ENCODE results near the gene CABLES1.

CABLES1 gene

DNA sequence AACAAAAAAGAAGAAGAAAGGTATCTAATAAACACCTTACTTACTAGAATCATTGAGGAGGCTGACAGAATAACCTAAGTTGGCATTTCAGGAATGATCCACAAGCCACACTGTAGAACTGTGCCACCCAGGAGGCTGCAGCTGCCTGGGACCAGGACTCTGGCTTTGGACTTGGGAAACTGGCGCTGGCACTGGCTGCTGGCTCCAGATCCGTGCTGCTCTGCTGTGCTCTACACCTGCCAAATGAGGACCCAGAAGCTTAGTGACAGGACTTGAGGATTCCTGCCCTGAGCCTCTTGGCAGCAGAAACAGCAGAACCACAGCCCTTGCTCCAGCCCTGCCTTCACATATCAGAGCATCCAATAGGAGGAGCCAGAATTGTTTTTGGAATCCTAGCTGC, 113.5 kb downstream of the CABLES1 start:
- Histone ChIP-seq H3K36me3 (ENCODE audit: control insufficient read depth in 1 of 2, insufficient read depth in 2 of 2, low read length in 2 of 2) (peaks cover 0 to 2% of the 10 kb centered on the region in 2 experiments), H3K23ac (ENCODE audit: low read length) (no peak overlapping the region), H3K27ac (ENCODE audit: low read depth, low read length) (no peak overlapping the region), H2BK120ac (ENCODE audit: insufficient read depth, low read length, poor library complexity) (no peak overlapping the region), H3K4me1 (ENCODE audit: control insufficient read depth in 1 of 2, insufficient read depth in 2 of 2, low read length in 2 of 2) (peaks cover 0 to 2% of the 10 kb centered on the region in 2 experiments), H3K79me1 (ENCODE audit: low read length) (no peaks in the 10 kb centered on the region), H3K14ac (ENCODE audit: low read length) (no peak overlapping the region), H2BK5ac (ENCODE audit: low read depth, low read length, poor library complexity) (no peak overlapping the region), H3K4ac (ENCODE audit: low read depth, low read length) (no peak overlapping the region), H2AK5ac (ENCODE audit: low read length) (no peak overlapping the region), H4K12ac (ENCODE audit: low read depth, low read length) (no peak overlapping the region), H3K4me3 (ENCODE audit: low read depth, low read length) (no peak overlapping the region), H3K9ac (ENCODE audit: low read length) (no peak overlapping the region), H3K18ac (ENCODE audit: low read length) (no peak overlapping the region), H3K27me3 (ENCODE audit: insufficient read depth, low read length) (no peaks in the 10 kb centered on the region), H2AFZ (ENCODE audit: insufficient read depth, low read length, poor library complexity) (no peak overlapping the region), H4K8ac (ENCODE audit: low read depth, low read length) (no peak overlapping the region), H3K79me2 (ENCODE audit: control insufficient read depth, insufficient read depth, low read length, poor library complexity) (no peaks in the 10 kb centered on the region), H3K4me2 (ENCODE audit: low read length) (no peak overlapping the region), H3K9me3 (ENCODE audit: insufficient read depth, low read depth, low read length) (no peaks in the 10 kb centered on the region), H2BK12ac (ENCODE audit: low read length) (no peak overlapping the region), H4K91ac (ENCODE audit: low read depth, low read length) (no peak overlapping the region)
- WGBS (ENCODE audit: extremely low coverage, insufficient coverage, insufficient read length) = no CpG with 5 or more reads among the region's 2 CpGs
- DNase-seq = no peak

DNA sequence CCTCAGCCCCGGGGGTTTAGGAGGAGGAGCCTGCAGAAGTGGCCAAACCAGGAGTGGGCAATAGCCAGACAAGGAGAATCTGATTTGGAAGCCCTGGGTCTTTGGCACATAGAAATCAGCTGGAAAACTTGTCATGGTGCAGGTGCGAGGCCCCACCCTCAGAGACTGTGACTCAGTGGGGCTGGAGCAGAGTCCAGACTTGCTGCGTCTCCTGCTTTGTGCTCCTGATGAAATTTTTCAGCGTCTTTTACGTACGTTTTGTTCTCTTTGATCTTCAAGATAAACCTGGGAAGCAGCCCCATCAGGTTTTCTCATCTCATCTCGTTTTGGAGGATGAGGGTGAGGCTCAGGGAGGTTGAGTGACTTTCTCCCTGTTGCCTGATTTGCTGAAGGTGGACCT, 114.1 kb downstream of the CABLES1 start:
- Histone ChIP-seq H3K4me3 (ENCODE audit: low read depth, low read length) (no peak overlapping the region), H3K9ac (ENCODE audit: low read length) (no peak overlapping the region), H3K79me1 (ENCODE audit: low read length) (no peaks in the 10 kb centered on the region), H2AFZ (ENCODE audit: insufficient read depth, low read length, poor library complexity) (no peak overlapping the region), H3K4me2 (ENCODE audit: low read length) (no peak overlapping the region), H4K12ac (ENCODE audit: low read depth, low read length) (no peak overlapping the region), H3K36me3 (ENCODE audit: control insufficient read depth in 1 of 2, insufficient read depth in 2 of 2, low read length in 2 of 2) (peaks cover 0 to 2% of the 10 kb centered on the region in 2 experiments), H3K23ac (ENCODE audit: low read length) (no peak overlapping the region), H3K14ac (ENCODE audit: low read length) (no peak overlapping the region), H4K8ac (ENCODE audit: low read depth, low read length) (no peak overlapping the region), H2BK12ac (ENCODE audit: low read length) (no peak overlapping the region), H4K91ac (ENCODE audit: low read depth, low read length) (no peak overlapping the region), H3K4ac (ENCODE audit: low read depth, low read length) (no peak overlapping the region), H3K9me3 (ENCODE audit: insufficient read depth, low read depth, low read length) (no peaks in the 10 kb centered on the region), H2BK5ac (ENCODE audit: low read depth, low read length, poor library complexity) (no peak overlapping the region), H3K27ac (ENCODE audit: low read depth, low read length) (no peak overlapping the region), H3K18ac (ENCODE audit: low read length) (no peak overlapping the region), H2BK120ac (ENCODE audit: insufficient read depth, low read length, poor library complexity) (no peak overlapping the region), H3K27me3 (ENCODE audit: insufficient read depth, low read length) (no peaks in the 10 kb centered on the region), H2AK5ac (ENCODE audit: low read length) (no peak overlapping the region), H3K4me1 (ENCODE audit: control insufficient read depth in 1 of 2, insufficient read depth in 2 of 2, low read length in 2 of 2) (peaks cover 0 to 2% of the 10 kb centered on the region in 2 experiments), H3K79me2 (ENCODE audit: control insufficient read depth, insufficient read depth, low read length, poor library complexity) (no peaks in the 10 kb centered on the region)
- peak; percentile 80 to 88 for DNase-seq
- no CpG with 5 or more reads among the region's 7 CpGs for WGBS (ENCODE audit: extremely low coverage, insufficient coverage, insufficient read length)

DNA sequence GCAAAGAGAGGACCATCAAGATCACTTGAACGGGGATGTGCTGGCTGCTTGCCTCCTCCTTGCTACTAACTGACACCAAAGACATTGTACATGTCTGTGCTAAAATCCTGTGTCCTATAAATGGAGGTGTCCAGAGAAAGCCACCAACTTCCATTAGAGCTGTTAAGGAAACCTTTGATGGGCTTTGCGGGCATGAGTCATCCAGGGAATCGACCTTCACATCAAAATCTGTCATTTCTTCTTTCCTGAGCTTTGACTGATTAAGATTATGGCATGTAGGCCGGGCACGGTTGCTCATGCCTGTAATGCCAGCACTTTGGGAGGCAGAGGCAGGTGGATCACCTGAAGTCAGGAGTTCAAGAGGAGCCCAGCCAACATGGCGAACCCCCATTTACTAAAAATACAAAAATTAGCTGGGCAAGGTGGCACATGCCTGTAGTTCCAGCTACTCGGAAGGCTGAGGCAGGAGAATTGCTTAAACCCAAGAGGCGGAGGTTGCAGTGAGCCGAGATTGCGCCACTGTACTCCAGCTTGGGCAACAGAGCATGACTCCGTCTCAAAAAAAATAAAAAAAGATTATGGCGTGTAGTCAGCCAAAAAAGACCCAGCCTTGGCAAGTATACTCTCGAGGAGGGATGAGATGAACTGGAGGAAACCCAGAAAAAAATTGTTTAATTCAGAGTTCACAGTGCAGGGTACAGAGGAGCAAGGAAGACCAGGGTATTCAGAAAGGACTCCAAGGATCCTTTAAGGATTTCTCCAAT, 115.8 kb downstream of the CABLES1 start:
- Histone ChIP-seq H3K27me3 (ENCODE audit: insufficient read depth, low read length) (no peaks in the 10 kb centered on the region), H3K36me3 (ENCODE audit: control insufficient read depth in 1 of 2, insufficient read depth in 2 of 2, low read length in 2 of 2) (peaks cover 0 to 2% of the 10 kb centered on the region in 2 experiments), H3K27ac (ENCODE audit: low read depth, low read length) (no peak overlapping the region), H2AK5ac (ENCODE audit: low read length) (no peak overlapping the region), H3K18ac (ENCODE audit: low read length) (no peak overlapping the region), H3K4me2 (ENCODE audit: low read length) (no peak overlapping the region), H3K79me1 (ENCODE audit: low read length) (no peaks in the 10 kb centered on the region), H3K14ac (ENCODE audit: low read length) (no peak overlapping the region), H3K9ac (ENCODE audit: low read length) (no peak overlapping the region), H3K4me3 (ENCODE audit: low read depth, low read length) (no peak overlapping the region), H2AFZ (ENCODE audit: insufficient read depth, low read length, poor library complexity) (no peak overlapping the region), H4K8ac (ENCODE audit: low read depth, low read length) (no peak overlapping the region), H2BK12ac (ENCODE audit: low read length) (no peak overlapping the region), H4K91ac (ENCODE audit: low read depth, low read length) (no peak overlapping the region), H3K23ac (ENCODE audit: low read length) (no peak overlapping the region), H3K79me2 (ENCODE audit: control insufficient read depth, insufficient read depth, low read length, poor library complexity) (no peaks in the 10 kb centered on the region), H4K12ac (ENCODE audit: low read depth, low read length) (no peak overlapping the region), H3K9me3 (ENCODE audit: insufficient read depth, low read depth, low read length) (no peaks in the 10 kb centered on the region), H2BK5ac (ENCODE audit: low read depth, low read length, poor library complexity) (no peak overlapping the region), H3K4ac (ENCODE audit: low read depth, low read length) (no peak overlapping the region), H2BK120ac (ENCODE audit: insufficient read depth, low read length, poor library complexity) (no peak overlapping the region), H3K4me1 (ENCODE audit: control insufficient read depth in 1 of 2, insufficient read depth in 2 of 2, low read length in 2 of 2) (peaks cover 0 to 2% of the 10 kb centered on the region in 2 experiments)
- DNase-seq = peak in 1 of 2 donors; percentile 50
- WGBS (ENCODE audit: extremely low coverage, insufficient coverage, insufficient read length) = no CpG with 5 or more reads among the region's 13 CpGs

DNA sequence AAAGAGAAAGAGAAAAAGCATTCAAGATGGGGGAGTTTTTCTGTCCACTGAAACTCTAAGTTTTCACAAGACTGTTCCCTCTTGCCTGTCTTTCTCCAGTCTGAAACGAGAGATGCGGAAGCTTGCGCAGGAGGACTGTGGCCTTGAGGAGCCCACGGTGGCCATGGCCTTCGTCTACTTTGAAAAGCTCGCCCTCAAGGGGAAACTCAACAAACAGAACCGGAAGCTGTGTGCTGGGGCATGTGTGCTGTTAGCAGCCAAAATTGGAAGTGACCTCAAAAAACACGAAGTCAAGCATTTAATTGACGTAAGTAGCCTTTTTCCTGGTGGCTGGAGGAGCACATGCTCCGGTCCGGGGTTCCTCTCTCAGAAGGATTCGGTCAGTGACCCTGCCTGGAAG, 118.3 kb downstream of the CABLES1 start:
- Histone ChIP-seq H3K14ac (ENCODE audit: low read length) (no peak overlapping the region), H3K27me3 (ENCODE audit: insufficient read depth, low read length) (no peaks in the 10 kb centered on the region), H3K4me1 (ENCODE audit: control insufficient read depth in 1 of 2, insufficient read depth in 2 of 2, low read length in 2 of 2) (peaks cover 16% of the 10 kb centered on the region in 2 experiments), H3K9ac (ENCODE audit: low read length) (no peak overlapping the region), H4K8ac (ENCODE audit: low read depth, low read length) (no peak overlapping the region), H3K79me2 (ENCODE audit: control insufficient read depth, insufficient read depth, low read length, poor library complexity) (peaks cover 1% of the 10 kb centered on the region), H3K18ac (ENCODE audit: low read length) (no peak overlapping the region), H4K91ac (ENCODE audit: low read depth, low read length) (no peak overlapping the region), H3K36me3 (ENCODE audit: control insufficient read depth in 1 of 2, insufficient read depth in 2 of 2, low read length in 2 of 2) (peaks cover 0 to 2% of the 10 kb centered on the region in 2 experiments), H3K79me1 (ENCODE audit: low read length) (peaks cover 7% of the 10 kb centered on the region), H4K12ac (ENCODE audit: low read depth, low read length) (no peak overlapping the region), H2AFZ (ENCODE audit: insufficient read depth, low read length, poor library complexity) (no peak overlapping the region), H3K4me2 (ENCODE audit: low read length) (no peak overlapping the region), H2BK5ac (ENCODE audit: low read depth, low read length, poor library complexity) (no peak overlapping the region), H3K4ac (ENCODE audit: low read depth, low read length) (no peak overlapping the region), H3K9me3 (ENCODE audit: insufficient read depth, low read depth, low read length) (no peaks in the 10 kb centered on the region), H2BK12ac (ENCODE audit: low read length) (no peak overlapping the region), H3K4me3 (ENCODE audit: low read depth, low read length) (no peak overlapping the region), H3K23ac (ENCODE audit: low read length) (no peak overlapping the region), H2AK5ac (ENCODE audit: low read length) (no peak overlapping the region), H3K27ac (ENCODE audit: low read depth, low read length) (no peak overlapping the region), H2BK120ac (ENCODE audit: insufficient read depth, low read length, poor library complexity) (no peak overlapping the region)
- no CpG with 5 or more reads among the region's 12 CpGs for WGBS (ENCODE audit: extremely low coverage, insufficient coverage, insufficient read length)
- no peak for DNase-seq
